Measurements from ENCODE around the gene MBD5.
A peak's percentile ranks its signal among the peaks of the same experiment; 100 is the strongest.

The MBD5 gene

GRCh38 chr2:148561389-148561788 is 540.5 kb downstream of the MBD5 start:
- Histone ChIP-seq H2AFZ (ENCODE audit: low read depth, low read length) (no peak overlapping the region), H3K36me3 (replicated peaks; ENCODE audit: low read depth, low read length) (no peaks in the 10 kb centered on the region), H3K9ac (ENCODE audit: low read length) (no peak overlapping the region), H3K79me2 (ENCODE audit: low read length) (no peaks in the 10 kb centered on the region), H3K4me1 (ENCODE audit: low read length) (no peaks in the 10 kb centered on the region), H3K27ac (ENCODE audit: low read length) (no peak overlapping the region), H3K9me3 (ENCODE audit: insufficient read depth, low read length) (no peaks in the 10 kb centered on the region), H3K4me2 (ENCODE audit: low read length) (no peak overlapping the region), H4K20me1 (ENCODE audit: insufficient read depth, low read length) (no peaks in the 10 kb centered on the region), H3K4me3 (ENCODE audit: low read length) (no peak overlapping the region), H3K27me3 (ENCODE audit: low read depth, low read length) (peaks cover 7% of the 10 kb centered on the region)
- TF ChIP-seq CTCF (IDR thresholded peaks at IDR 0.05; ENCODE audit: low read depth, low read length) (no peak), EZH2phosphoT487 (IDR thresholded peaks at IDR 0.05; ENCODE audit: low read depth) (no peak)

- Histone ChIP-seq H3K4me3 (ENCODE audit: low read length) (no peak overlapping the region), H3K27ac (ENCODE audit: low read length) (no peak overlapping the region), H3K27me3 (ENCODE audit: low read depth, low read length) (peaks cover 10% of the 10 kb centered on the region), H3K36me3 (replicated peaks; ENCODE audit: low read depth, low read length) (no peaks in the 10 kb centered on the region), H3K4me1 (ENCODE audit: low read length) (no peaks in the 10 kb centered on the region), H4K20me1 (ENCODE audit: insufficient read depth, low read length) (no peaks in the 10 kb centered on the region), H3K79me2 (ENCODE audit: low read length) (no peaks in the 10 kb centered on the region), H3K9me3 (ENCODE audit: insufficient read depth, low read length) (no peaks in the 10 kb centered on the region), H3K4me2 (ENCODE audit: low read length) (no peak overlapping the region), H3K9ac (ENCODE audit: low read length) (no peak overlapping the region), H2AFZ (ENCODE audit: low read depth, low read length) (no peak overlapping the region)
- TF ChIP-seq CTCF (IDR thresholded peaks at IDR 0.05; ENCODE audit: low read depth, low read length), result peak; percentile 61
- TF ChIP-seq EZH2phosphoT487 (IDR thresholded peaks at IDR 0.05; ENCODE audit: low read depth), result no peak
Observed at GRCh38 chr2:148565272-148565894, 544.5 kb downstream of the MBD5 start.

All from OCI-LY3 (cell line).